Measurements from ENCODE around the gene TBC1D22A.

- TF ChIP-seq POLR2A (IDR thresholded peaks at IDR 0.05; ENCODE audit: low read length) (no peak), GATA1 (IDR thresholded peaks at IDR 0.05; ENCODE audit: low read depth, low read length) (no peak)
Measured at GRCh38 chr22:46749682-46750529, 12.5 kb upstream of the TBC1D22A start.
